K562 treated with DMSO at 1 percent for 48 hours (cell line): ENCODE data around the gene ITGA5. TPM values are rescaled to one million over a fixed set of nuclear protein-coding genes. Genes with fewer than 3 reads are reported as not detected.

ENCODE experiments used
- total RNA-seq: library from RNA; unstranded; fragments of 300-600 nt; gene quantifications from 2 replicates; pipeline ENCODE4 v1.2.3, GENCODE V29; 2022; ENCODE audit warnings: low replicate concordance; ENCODE audit errors: extremely low read depth

The ITGA5 gene
- not detected in 2 replicates for total RNA-seq

DNA sequence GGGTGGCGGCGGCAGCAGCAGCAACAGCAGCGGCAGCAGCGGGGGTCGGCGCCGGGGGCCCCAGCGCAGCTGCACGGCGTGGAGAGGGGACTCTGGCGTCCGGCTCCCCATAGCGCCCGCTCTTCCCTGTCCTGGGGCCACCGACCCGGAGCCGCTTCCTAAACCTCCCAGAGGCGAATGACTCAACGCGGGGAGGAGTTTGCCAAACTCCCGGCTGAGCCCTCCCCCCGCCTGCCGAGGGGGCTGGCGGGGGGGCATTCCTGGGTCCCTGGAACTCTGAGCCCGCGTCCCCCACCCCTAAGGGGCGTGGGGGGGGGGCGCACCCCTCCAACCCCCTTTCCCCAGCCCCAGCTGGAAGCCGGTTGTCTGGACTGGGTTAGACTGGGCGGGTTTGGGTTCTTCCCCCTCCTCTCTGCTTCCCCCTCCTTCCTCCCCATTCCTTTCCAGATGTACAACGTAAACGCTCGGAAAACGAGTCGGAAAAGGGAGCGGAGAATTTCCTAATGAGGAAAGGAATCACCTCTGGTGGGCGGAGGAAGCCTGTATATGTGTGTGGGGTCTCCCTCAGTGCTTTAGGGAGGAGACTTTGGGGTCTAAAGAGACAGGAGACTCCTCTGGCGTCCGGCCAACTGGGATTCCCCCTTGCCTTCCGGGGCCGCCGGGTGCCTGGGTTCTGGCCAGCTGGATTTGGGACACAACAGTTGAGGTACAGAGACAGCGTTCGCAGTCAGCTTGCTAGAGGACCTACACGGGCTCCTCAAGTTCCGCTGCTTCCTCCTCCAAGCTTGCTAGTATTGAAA lies at the start of gene ITGA5:
TSS of gene ITGA5 (minus strand) at position 179 of the 800 bp plus-strand sequence. CDS start at position 111, 68 bp downstream.

GRCh38 chr12:54384591-54385041 lies 34.5 kb downstream of the ITGA5 start, which contains the start of gene ZNF385A:
ZNF385A (minus strand) TSS chr12:54384733; CDS start chr12:54384514, 219 bp downstream.

DNA sequence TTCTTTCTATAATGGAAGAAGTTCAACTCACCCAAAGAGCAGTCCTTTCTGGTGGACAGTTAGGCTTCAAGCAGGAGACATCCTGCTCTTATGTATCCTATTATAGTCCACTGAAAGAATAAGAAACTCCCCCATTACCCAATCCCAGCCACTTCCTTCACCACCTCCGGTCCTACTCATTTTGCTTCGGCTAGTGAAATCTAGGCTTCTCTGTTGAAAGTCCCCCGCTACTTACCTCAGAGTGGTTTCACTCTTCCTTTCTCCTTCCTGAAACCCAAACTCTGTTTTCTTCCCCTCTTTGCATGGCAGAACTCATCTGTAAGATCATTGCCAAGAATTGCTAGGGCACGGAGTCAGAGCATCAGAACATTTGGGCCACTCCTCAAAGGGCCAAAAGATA lies 54.7 kb downstream of the ITGA5 start, which contains the start of gene GPR84:
TSS of gene GPR84 (minus strand) at position 74 of the 400 bp plus-strand sequence. CDS start 635 bp downstream, outside the sequence.

Other genes starting within 250 kb of the ITGA5 start
- not detected in 2 replicates for gene SMUG1, start 230.3 kb downstream of the ITGA5 start, total RNA-seq
- gene CBX5, start 139.1 kb downstream of the ITGA5 start, total RNA-seq: not detected in 2 replicates
- 1,167 and 1,932 TPM in 2 replicates for gene HNRNPA1, start 138.5 kb downstream of the ITGA5 start, total RNA-seq
- gene NFE2, start 118.3 kb downstream of the ITGA5 start, total RNA-seq: not detected in 2 replicates
- gene COPZ1, start 94.1 kb downstream of the ITGA5 start, total RNA-seq: not detected in 2 replicates
- gene GPR84, start 54.8 kb downstream of the ITGA5 start, total RNA-seq: not detected in 2 replicates
- gene ZNF385A, start 34.5 kb downstream of the ITGA5 start, total RNA-seq: not detected in 2 replicates
- not detected in 2 replicates for gene GTSF1, start 54.3 kb upstream of the ITGA5 start, total RNA-seq
- gene NCKAP1L, start 78.5 kb upstream of the ITGA5 start, total RNA-seq: not detected in 2 replicates
- not detected in 2 replicates for gene PDE1B, start 130.3 kb upstream of the ITGA5 start, total RNA-seq
- not detected in 2 replicates for gene PPP1R1A, start 169.4 kb upstream of the ITGA5 start, total RNA-seq
- gene LACRT, start 215.6 kb upstream of the ITGA5 start, total RNA-seq: not detected in 2 replicates
- gene DCD, start 229.1 kb upstream of the ITGA5 start, total RNA-seq: not detected in 2 replicates